Thoracic aorta (tissue), 2 donors: ENCODE data around the gene NLRP12. TPM values are rescaled to one million over a fixed set of nuclear protein-coding genes. Genes with fewer than 3 reads are reported as not detected.

Experiments used
- ATAC-seq: fragments of 150-250 bp; one replicate; pipeline ENCODE4 v1.8.0; 2017; ENCODE audit warnings: low read depth; ENCODE audit not compliant: insufficient number of reproducible peaks, low FRiP score
- DNase-seq: peaks from one replicate; pipeline ENCODE4 v3.0.0-alpha.2; 2020; ENCODE audit warnings: low spot score
- H3K27ac ChIP-seq, 2 donors: fragments of 200-600 bp; sonication (generic); 1 replicate in 1 of 2; 2 replicates in 1 of 2; pipeline ENCODE4 v1.5.1; 2016; ENCODE audit warnings: mild to moderate bottlenecking in 2 of 2, moderate library complexity in 2 of 2
- H3K27me3 ChIP-seq: fragments of 200-600 bp; sonication (generic); replicated peaks from 2 replicates; pipeline ENCODE4 v1.6.0; 2016; ENCODE audit warnings: mild to moderate bottlenecking; ENCODE audit not compliant: insufficient read depth
- H3K36me3 ChIP-seq: fragments of 200-600 bp; sonication (generic); one replicate; pipeline ENCODE4 v1.5.1; 2016
- H3K4me1 ChIP-seq, 2 donors: fragments of 200-600 bp; sonication (generic); 1 replicate in 1 of 2; 2 replicates in 1 of 2; pipeline versions ENCODE4 v1.5.1 to v1.6.0; 2016; ENCODE audit warnings: low read depth in 2 of 2, mild to moderate bottlenecking in 1 of 2; ENCODE audit not compliant: control insufficient read depth in 1 of 2
- H3K4me3 ChIP-seq: fragments of 200-600 bp; sonication (generic); 2 replicates; pipeline ENCODE4 v1.5.1; 2016; ENCODE audit warnings: mild to moderate bottlenecking
- H3K9me3 ChIP-seq: fragments of 200-600 bp; sonication (generic); 2 replicates; pipeline ENCODE4 v1.5.1; 2016
- total RNA-seq, 2 donors: library from RNA; depleted of rRNA; stranded (reverse); fragments of >200 nt; gene quantifications; one replicate each; pipeline versions ENCODE4 v1.1.0 to v1.2.3, GENCODE V29; 2016
- TF ChIP-seq, protein P1 (sequence below): fragments of 200-600 bp; sonication (generic); IDR thresholded peaks from one replicate; pipeline ENCODE4 v1.5.1; 2019; ENCODE audit warnings: antibody characterized with exemption

NLRP12 gene
- total RNA-seq, 2 donors from 2014 or later = 1.4 to 3.1 TPM

DNA sequence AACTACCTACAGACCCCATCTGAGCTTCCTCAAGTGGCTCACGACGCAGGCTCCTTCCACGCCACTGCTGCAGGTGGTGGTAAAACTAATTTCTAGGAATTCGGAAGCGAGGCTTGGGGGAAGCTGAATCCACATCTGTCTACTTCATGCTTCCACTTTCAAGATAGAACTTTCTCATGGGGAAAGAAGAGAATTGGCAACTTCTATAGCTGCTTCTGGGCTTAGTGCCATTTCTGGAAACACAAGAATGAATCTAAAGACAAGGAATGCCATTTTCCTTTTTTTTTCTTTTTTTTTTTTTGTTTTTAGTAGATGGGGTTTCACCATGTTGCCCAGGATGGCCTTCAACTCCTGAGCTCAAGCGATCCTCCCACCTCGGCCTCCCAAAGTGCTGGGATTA is 2.8 kb upstream of the NLRP12 start:
- Histone ChIP-seq H3K4me1 (no peaks in the 10 kb centered on the region), H3K9me3 (no peaks in the 10 kb centered on the region), H3K27ac (no peak overlapping the region), H3K4me3 (no peak overlapping the region), H3K27me3 (no peaks in the 10 kb centered on the region), H3K36me3 (no peaks in the 10 kb centered on the region)
- no peak for ATAC-seq
- DNase-seq = no peak
- TF ChIP-seq, protein P1, sequence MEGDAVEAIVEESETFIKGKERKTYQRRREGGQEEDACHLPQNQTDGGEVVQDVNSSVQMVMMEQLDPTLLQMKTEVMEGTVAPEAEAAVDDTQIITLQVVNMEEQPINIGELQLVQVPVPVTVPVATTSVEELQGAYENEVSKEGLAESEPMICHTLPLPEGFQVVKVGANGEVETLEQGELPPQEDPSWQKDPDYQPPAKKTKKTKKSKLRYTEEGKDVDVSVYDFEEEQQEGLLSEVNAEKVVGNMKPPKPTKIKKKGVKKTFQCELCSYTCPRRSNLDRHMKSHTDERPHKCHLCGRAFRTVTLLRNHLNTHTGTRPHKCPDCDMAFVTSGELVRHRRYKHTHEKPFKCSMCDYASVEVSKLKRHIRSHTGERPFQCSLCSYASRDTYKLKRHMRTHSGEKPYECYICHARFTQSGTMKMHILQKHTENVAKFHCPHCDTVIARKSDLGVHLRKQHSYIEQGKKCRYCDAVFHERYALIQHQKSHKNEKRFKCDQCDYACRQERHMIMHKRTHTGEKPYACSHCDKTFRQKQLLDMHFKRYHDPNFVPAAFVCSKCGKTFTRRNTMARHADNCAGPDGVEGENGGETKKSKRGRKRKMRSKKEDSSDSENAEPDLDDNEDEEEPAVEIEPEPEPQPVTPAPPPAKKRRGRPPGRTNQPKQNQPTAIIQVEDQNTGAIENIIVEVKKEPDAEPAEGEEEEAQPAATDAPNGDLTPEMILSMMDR = no peak

DNA sequence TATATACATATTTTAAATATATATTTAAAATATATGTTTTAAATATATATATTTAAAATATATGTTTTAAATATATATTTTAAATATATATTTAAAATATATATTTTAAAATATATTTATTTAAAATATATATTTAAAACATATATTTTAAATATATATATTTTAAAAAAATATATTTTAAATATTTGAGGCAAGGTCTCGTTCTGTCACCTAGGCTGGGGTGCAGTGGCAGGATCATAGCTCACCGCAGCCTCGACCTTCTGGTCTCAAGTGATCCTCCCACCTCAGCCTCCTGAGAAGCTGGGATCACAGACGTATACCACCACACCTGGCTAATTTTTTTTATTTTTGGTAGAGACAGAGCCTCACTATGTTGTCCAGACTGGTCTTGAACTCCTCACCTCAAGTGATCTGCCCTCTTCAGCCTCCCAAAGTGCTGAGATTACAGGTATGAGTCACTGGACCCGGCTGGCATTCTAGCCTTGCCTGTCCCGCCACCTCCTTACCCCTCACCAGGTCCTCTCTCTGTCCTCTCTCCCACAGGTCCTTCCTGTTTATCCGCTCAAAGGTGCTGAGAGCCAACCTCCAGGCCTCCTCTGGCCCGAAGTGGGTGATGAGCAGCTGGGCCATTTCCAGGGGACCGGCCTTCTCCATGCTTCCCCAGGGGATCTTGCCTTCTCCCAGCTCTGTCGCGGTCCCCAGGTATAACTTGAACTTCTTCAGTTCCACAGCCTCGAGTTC is 564 bp downstream of the NLRP12 start:
- Histone ChIP-seq H3K27ac (no peak overlapping the region), H3K36me3 (no peaks in the 10 kb centered on the region), H3K9me3 (no peaks in the 10 kb centered on the region), H3K4me3 (peak overlapping the region; percentile 48), H3K27me3 (no peaks in the 10 kb centered on the region), H3K4me1 (no peaks in the 10 kb centered on the region)
- DNase-seq = no peak
- no peak for ATAC-seq
- TF ChIP-seq, protein P1 = no peak

DNA sequence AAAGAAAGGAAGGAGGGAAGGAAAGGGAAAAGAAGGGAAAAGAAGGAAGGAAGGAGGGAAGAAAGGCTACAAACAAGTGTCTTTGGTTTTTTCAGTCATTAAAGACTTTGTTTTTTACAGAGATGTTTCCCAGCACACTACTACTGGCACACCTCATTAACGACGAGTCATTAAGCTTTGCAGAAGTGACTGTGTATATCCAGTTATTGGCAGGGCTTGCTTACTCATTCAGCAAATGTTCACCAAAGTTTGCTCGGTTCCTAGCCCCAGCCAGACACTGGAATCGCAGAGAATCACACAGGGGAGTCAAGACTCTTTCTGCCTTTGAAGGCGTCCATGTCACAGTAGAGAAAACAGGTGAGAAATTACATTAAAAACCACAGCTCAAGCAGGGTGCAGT is 4.3 kb downstream of the NLRP12 start:
- Histone ChIP-seq H3K4me3 (no peak overlapping the region), H3K27me3 (no peaks in the 10 kb centered on the region), H3K9me3 (no peaks in the 10 kb centered on the region), H3K27ac (no peak overlapping the region), H3K4me1 (no peaks in the 10 kb centered on the region), H3K36me3 (no peaks in the 10 kb centered on the region)
- TF ChIP-seq, protein P1 = no peak
- ATAC-seq (no peak), DNase-seq (no peak)

DNA sequence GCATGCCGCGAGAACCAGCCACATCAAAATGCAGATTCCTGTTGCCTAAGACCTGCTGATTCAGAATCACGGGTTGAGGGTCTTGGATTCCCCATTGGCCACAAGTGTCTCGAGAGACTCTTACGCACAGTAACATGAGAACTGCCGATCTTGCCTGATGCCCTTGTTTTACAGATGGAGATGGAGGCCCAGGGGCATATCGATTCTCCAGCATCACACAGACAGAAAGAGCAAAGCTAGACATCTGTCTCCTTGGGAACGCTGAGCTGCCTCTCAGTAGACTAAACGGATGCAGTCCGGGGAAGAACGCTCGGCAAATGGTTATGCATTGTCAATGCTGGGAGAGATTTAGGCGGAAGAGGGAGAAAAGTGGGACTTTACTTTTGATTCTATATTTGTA is 5.4 kb downstream of the NLRP12 start:
- no peaks in the 10 kb centered on the region for H3K4me1 ChIP-seq

DNA sequence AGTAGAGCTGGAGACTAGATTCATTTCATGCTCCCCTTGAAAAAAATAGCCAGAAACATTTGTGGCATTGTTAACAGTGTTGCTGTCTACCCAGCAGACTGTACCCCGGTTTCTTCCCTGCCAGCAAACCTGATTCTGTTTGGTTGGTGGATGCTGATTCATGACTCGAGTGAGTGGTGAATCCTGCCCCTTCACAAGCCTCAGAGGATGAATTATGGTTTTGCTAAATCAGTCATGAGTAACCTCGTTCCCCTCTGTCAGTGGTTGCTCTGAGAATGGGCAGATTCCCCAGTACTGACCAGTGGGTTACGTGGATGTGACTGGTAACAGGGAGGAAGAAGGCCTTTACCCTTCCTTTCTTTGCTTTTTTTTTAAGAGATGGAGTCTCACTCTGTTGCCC is 10.1 kb downstream of the NLRP12 start:
- no peaks in the 10 kb centered on the region for H3K4me1 ChIP-seq
- no peak for ATAC-seq
- H3K4me3 ChIP-seq = no peak overlapping the region
- no peaks in the 10 kb centered on the region for H3K36me3 ChIP-seq
- no peaks in the 10 kb centered on the region for H3K27me3 ChIP-seq
- no peak overlapping the region for H3K27ac ChIP-seq
- TF ChIP-seq, protein P1 = no peak
- no peak for DNase-seq
- H3K9me3 ChIP-seq = no peaks in the 10 kb centered on the region

More for the DNA sequence above, 5.4 kb downstream of the NLRP12 start:
- Histone ChIP-seq H3K9me3 (no peaks in the 10 kb centered on the region), H3K27ac (no peak overlapping the region), H3K36me3 (no peaks in the 10 kb centered on the region), H3K27me3 (no peaks in the 10 kb centered on the region), H3K4me3 (no peak overlapping the region)
- TF ChIP-seq, protein P1 = no peak
- ATAC-seq = no peak
- no peak for DNase-seq
